Mesothelial cell of epicardium (in vitro differentiated cells): ENCODE results near the gene RTL1. TPM values are rescaled to one million over a fixed set of nuclear protein-coding genes. Genes with fewer than 3 reads are reported as not detected.

Experiments used
- DNase-seq, 2 experiments: peaks; one replicate each; pipeline ENCODE4 v3.0.0; 2021; ENCODE audit warnings: low spot score in 2 of 2; ENCODE audit not compliant: unreplicated experiment in 2 of 2
- H3K27ac Mint-ChIP-seq: 2 replicates; pipeline ENCODE4 v1.8.0; 2021; ENCODE audit warnings: mixed read lengths
- H3K27me3 Mint-ChIP-seq: 2 replicates; pipeline ENCODE4 v1.8.0; 2021; ENCODE audit warnings: low read depth, mixed read lengths
- H3K36me3 Mint-ChIP-seq: 2 replicates; pipeline ENCODE4 v1.8.0; 2021; ENCODE audit warnings: mixed read lengths
- H3K4me1 Mint-ChIP-seq: 2 replicates; pipeline ENCODE4 v1.8.0; 2021; ENCODE audit warnings: mixed read lengths
- H3K4me3 Mint-ChIP-seq: 2 replicates; pipeline ENCODE4 v1.8.0; 2021; ENCODE audit warnings: mild to moderate bottlenecking, moderate library complexity, mixed read lengths
- H3K9me3 Mint-ChIP-seq: 2 replicates; pipeline ENCODE4 v1.8.0; 2021; ENCODE audit warnings: mixed read lengths
- CTCF ChIP-seq: fragments of 200-600 bp; sonication (generic); IDR thresholded peaks from one replicate; pipeline ENCODE4 v1.5.0; 2021; ENCODE audit warnings: antibody characterized with exemption; ENCODE audit not compliant: unreplicated experiment
- total RNA-seq: library from RNA; stranded (reverse); gene quantifications from 3 replicates; pipeline ENCODE4 v1.2.1, GENCODE V29; 2021

The RTL1 gene
- total RNA-seq = 8.8 to 9.4 TPM (median 9.3 TPM) in 3 replicates

GRCh38 chr14:100903672-100904185 is at the start of gene RTL1:
Gene RTL1, minus strand, starts transcription at chr14:100903722. Its CDS starts 18,934 bp downstream, at chr14:100884788.
- peak within 1 kb of the TSS; percentile 82 for H3K27ac Mint-ChIP-seq
- H3K4me3 Mint-ChIP-seq = peak within 1 kb of the TSS; percentile 70
- no peaks in the 10 kb centered on the region for H3K9me3 Mint-ChIP-seq
- no peak for TF ChIP-seq CTCF
- peaks cover 86% of the 10 kb centered on the region for H3K27me3 Mint-ChIP-seq
- DNase-seq = no peak
- H3K4me1 Mint-ChIP-seq = peaks cover 54% of the 10 kb centered on the region
- H3K36me3 Mint-ChIP-seq = no peaks in the 10 kb centered on the region

GRCh38 chr14:100950024-100950423 is 46.5 kb upstream of the RTL1 start:
- H3K4me3 Mint-ChIP-seq = no peak overlapping the region
- peaks cover 19% of the 10 kb centered on the region for H3K27me3 Mint-ChIP-seq
- no peak for TF ChIP-seq CTCF
- H3K36me3 Mint-ChIP-seq = no peaks in the 10 kb centered on the region
- no peaks in the 10 kb centered on the region for H3K9me3 Mint-ChIP-seq
- no peak for DNase-seq
- H3K4me1 Mint-ChIP-seq = no peaks in the 10 kb centered on the region
- H3K27ac Mint-ChIP-seq = no peak overlapping the region

GRCh38 chr14:100944052-100944451 is 40.5 kb upstream of the RTL1 start:
- no peak for DNase-seq
- TF ChIP-seq CTCF = no peak
- Mint-ChIP-seq H3K27ac (no peak overlapping the region), H3K4me3 (no peak overlapping the region), H3K9me3 (no peaks in the 10 kb centered on the region), H3K27me3 (peaks cover 50% of the 10 kb centered on the region), H3K36me3 (no peaks in the 10 kb centered on the region), H3K4me1 (no peaks in the 10 kb centered on the region)

GRCh38 chr14:100930270-100930669 is 26.7 kb upstream of the RTL1 start:
- TF ChIP-seq CTCF = no peak
- no peaks in the 10 kb centered on the region for H3K36me3 Mint-ChIP-seq

GRCh38 chr14:100915560-100915959 is 12.0 kb upstream of the RTL1 start:
- H3K27ac Mint-ChIP-seq = no peak overlapping the region
- no peak overlapping the region for H3K4me3 Mint-ChIP-seq
- H3K9me3 Mint-ChIP-seq = no peaks in the 10 kb centered on the region
- H3K4me1 Mint-ChIP-seq = no peaks in the 10 kb centered on the region
- no peak for DNase-seq
- TF ChIP-seq CTCF = no peak
- no peaks in the 10 kb centered on the region for H3K36me3 Mint-ChIP-seq
- H3K27me3 Mint-ChIP-seq = peaks cover 13% of the 10 kb centered on the region

More at GRCh38 chr14:100930270-100930669, 26.7 kb upstream of the RTL1 start:
- Mint-ChIP-seq H3K27ac (no peak overlapping the region), H3K4me1 (no peaks in the 10 kb centered on the region), H3K9me3 (peaks cover 26% of the 10 kb centered on the region), H3K27me3 (peaks cover 41% of the 10 kb centered on the region), H3K4me3 (no peak overlapping the region)
- no peak for DNase-seq

GRCh38 chr14:100914597-100915021 is 11.1 kb upstream of the RTL1 start:
- TF ChIP-seq CTCF = no peak
- H3K27me3 Mint-ChIP-seq = peaks cover 12% of the 10 kb centered on the region
- no peak overlapping the region for H3K4me3 Mint-ChIP-seq
- no peaks in the 10 kb centered on the region for H3K4me1 Mint-ChIP-seq
- H3K36me3 Mint-ChIP-seq = no peaks in the 10 kb centered on the region
- DNase-seq = no peak
- no peaks in the 10 kb centered on the region for H3K9me3 Mint-ChIP-seq
- no peak overlapping the region for H3K27ac Mint-ChIP-seq
